Prostate gland (tissue), 2 donors: ENCODE measurements around the gene LRRC74B.

Experiments
- CTCF ChIP-seq, 4 experiments: fragments of 200-600 bp in 2 of 4; fragments of 450-650 bp in 2 of 4; sonication (generic) in 2 of 4; IDR thresholded peaks; 1 replicate in 3 of 4; 2 replicates in 1 of 4; pipeline ENCODE4 v1.5.1; 2016 to 2019; ENCODE audit warnings: antibody characterized with exemption in 4 of 4, mild to moderate bottlenecking in 2 of 4, moderate library complexity in 2 of 4
- POLR2A ChIP-seq: fragments of 450-650 bp; IDR thresholded peaks from one replicate; pipeline ENCODE4 v1.6.1; 2016; ENCODE audit warnings: antibody characterized with exemption, mild to moderate bottlenecking
- POLR2AphosphoS5 ChIP-seq: sonication (generic); formaldehyde crosslinking; IDR thresholded peaks from one replicate; pipeline ENCODE4 v1.6.1; 2017; ENCODE audit warnings: antibody characterized with exemption

GRCh38 chr22:21054714-21055563 is 9.2 kb downstream of the LRRC74B start:
- no peak for TF ChIP-seq CTCF (IDR thresholded peaks at IDR 0.05)
- TF ChIP-seq POLR2A, result no peak
- TF ChIP-seq POLR2AphosphoS5, result no peak
